Subcutaneous adipose tissue (tissue), 4 donors: ENCODE results near the gene KCTD17. TPM values are rescaled to one million over a fixed set of nuclear protein-coding genes. Genes with fewer than 3 reads are reported as not detected.

ENCODE experiments used
- CTCF ChIP-seq: fragments of 450-650 bp; IDR thresholded peaks from one replicate; pipeline ENCODE4 v1.5.1; 2016; ENCODE audit warnings: low read depth, mild to moderate bottlenecking, control low read depth, antibody characterized with exemption, moderate library complexity
- total RNA-seq, 4 donors: library from RNA; depleted of rRNA; stranded (reverse); fragments of >200 nt; gene quantifications; one replicate each; pipeline ENCODE4 v1.1.0, GENCODE V29; 2016

KCTD17 gene
- total RNA-seq, 4 donors from 2014 or later: 2.9 to 8.9 (median 8.4) TPM

GRCh38 chr22:37083914-37084313, 32.4 kb downstream of the KCTD17 start:
- no peak for TF ChIP-seq CTCF

GRCh38 chr22:37084385-37084784, 32.8 kb downstream of the KCTD17 start:
- no peak for TF ChIP-seq CTCF

- no peak for TF ChIP-seq CTCF
These were observed 34.6 kb downstream of the KCTD17 start for GRCh38 chr22:37086184-37086583.

GRCh38 chr22:37088108-37088605, 36.6 kb downstream of the KCTD17 start:
- TF ChIP-seq CTCF: no peak

- TF ChIP-seq CTCF: no peak
These were observed 37.3 kb downstream of the KCTD17 start for GRCh38 chr22:37088750-37089408.

GRCh38 chr22:37089434-37089833, 37.9 kb downstream of the KCTD17 start:
- TF ChIP-seq CTCF: no peak

GRCh38 chr22:37090920-37091695, 39.6 kb downstream of the KCTD17 start:
- TF ChIP-seq CTCF: no peak
